Posterior vena cava (tissue), 2 donors: ENCODE measurements around the gene SUSD6. TPM values are rescaled to one million over a fixed set of nuclear protein-coding genes. Genes with fewer than 3 reads are reported as not detected.
"Not testable (repeated sequence)": the region's sequence is repeated elsewhere in the genome, so short reads cannot be mapped to it uniquely, and the experiment has no call there.

ENCODE experiments used
- DNase-seq: peaks from one replicate; pipeline ENCODE4 v3.0.0-alpha.2; 2020; ENCODE audit warnings: low spot score
- intact Hi-C, 2 donors: fragments of 100-400 bp; cut with DNase I; formaldehyde crosslinking; loops; one replicate each; pipeline versions ENCODE4 v1.14.1 to v1.14.2; 2022 to 2023
- total RNA-seq, 2 donors: library from RNA; stranded (reverse); fragmentation: NEBNext Ultra II Directional; extraction: Animal tissue kit (Norgen Biotek cat#: 25700); gene quantifications; one replicate each; pipeline ENCODE4 v1.2.1, GENCODE V29; 2021
- donor health status: DM: yes; HTN: yes; CAD: no.
- donor health status: DM: yes; HTN: yes; CAD: no.

The SUSD6 gene
- total RNA-seq, 2 donors from 2014 or later: 35.1 to 43.8 TPM

DNA sequence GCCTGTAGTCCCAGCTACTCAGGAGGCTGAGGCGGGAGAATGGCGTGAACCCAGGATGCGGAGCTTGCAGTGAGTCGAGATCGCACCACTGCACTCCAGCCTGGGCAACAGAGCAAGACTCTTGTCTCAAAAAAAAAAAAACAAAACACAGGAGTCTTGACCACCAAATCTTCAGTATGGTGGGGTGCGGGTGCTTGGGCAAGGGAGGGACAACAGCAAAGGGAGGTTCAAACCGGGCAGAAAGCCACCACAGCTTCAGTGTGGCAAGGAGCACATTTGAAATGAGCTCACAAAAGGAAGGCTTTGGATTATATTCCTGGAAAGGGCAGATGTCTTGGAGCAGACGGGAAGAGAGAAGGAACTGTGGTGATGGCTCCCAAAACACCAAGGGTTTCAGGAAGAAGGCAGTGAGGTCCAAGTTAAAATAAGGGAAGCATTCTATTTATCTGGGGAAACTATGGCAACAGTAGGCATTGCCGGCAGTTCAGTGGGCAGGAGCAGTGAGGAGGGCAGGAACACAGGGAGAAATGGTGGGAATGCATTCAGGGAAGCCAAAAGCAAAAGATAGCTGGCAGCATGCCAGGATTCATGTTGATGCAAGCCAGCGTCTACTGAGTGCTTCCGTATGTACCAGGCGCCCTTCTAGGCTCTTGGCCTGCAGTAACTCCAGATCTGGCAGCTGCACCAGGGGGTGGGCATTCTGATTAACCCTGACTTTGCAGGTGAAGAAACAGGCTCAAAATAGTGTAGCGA, 104.5 kb downstream of the SUSD6 start:
- intact Hi-C loops: loop anchor here in 1 of 2 donors (10.0 kb wide), 1 partner anchor 51 kb away; no protein-coding TSS in a partner anchor

DNA sequence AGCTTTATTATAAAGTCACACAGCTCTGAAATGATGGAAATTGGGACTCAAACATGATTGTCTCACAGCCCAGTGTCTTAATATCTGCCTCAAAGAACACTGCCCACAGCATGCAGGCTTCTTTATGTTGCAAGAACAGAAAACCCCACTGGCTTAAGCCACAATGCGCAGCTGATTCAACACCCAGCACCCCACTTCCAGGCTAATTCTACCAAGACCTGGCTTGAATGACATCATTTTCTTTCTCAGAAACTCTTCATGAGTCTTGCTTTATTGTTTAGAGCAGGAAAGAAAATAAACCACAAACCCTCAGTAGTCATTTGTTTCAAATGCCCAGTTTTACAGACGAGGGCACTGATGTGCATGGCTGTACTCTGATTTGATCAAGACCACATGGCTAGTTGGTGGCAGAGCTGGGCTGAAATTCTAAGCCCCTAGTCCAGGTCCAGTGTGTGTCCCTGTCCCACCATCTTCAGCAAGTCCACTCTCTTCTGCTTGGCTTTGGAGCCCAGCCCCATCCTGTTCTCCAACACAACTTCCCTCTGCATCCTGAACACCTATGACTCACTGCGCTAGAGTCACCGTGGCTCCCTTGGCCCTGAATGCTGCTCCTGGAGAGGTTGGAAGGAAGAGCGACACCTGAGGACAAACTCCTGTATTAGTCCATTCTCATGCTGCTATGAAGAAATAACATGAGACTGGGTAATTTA, 105.2 kb downstream of the SUSD6 start:
- DNase-seq: no peak
- intact Hi-C loops: loop anchor here in 1 of 2 donors (10.0 kb wide), 1 partner anchor 52 kb away; no protein-coding TSS in a partner anchor

More for the DNA sequence above, 104.5 kb downstream of the SUSD6 start:
- peak; percentile 52 for DNase-seq

DNA sequence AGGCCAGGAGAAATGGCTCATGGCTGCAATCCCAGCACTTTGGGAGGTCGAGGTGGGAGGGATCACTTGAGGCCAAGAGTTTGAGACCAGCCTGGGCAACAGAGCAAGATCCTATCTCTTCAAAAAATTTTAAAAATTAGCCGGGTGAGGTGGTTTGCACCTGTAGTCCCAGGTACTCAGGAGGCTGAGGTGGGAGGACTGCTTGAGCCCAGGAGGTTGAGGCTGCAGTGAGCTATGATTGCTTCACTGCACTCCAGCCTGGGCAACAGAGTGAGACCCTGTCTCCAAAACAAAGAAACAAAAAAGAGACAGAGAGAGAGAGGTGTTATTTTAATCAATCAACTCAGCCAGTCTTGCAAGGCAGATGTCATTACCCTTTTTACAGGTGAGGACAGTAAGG, 107.2 kb downstream of the SUSD6 start:
- DNase-seq: not testable (repeated sequence)
- intact Hi-C loops: loop anchor here in 1 of 2 donors (10.0 kb wide), 1 partner anchor 54 kb away; no protein-coding TSS in a partner anchor

DNA sequence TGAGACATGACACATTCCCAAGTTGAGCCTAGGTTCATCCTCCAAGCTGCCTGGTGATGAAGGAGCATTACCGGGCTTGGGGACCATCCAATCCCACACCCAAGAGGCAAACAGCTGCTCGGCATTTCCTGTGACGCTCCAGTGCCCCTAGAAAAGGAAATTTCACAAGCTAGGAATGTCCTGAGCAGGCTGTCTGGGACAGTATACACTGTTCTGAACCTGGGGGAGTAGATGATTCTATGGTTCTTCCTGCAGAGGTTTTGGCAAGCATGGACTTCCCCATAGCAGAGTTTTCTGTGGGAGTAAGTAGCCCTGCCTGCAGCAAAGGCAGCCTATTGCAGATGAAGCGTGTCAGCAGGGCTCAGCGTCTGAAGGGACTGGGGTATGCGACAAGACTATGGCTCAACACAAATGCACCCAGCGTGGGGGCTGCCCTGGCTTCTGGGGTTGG, 108.1 kb downstream of the SUSD6 start:
- intact Hi-C loops: loop anchor here in 1 of 2 donors (10.0 kb wide), 1 partner anchor 55 kb away; no protein-coding TSS in a partner anchor
- no peak for DNase-seq

DNA sequence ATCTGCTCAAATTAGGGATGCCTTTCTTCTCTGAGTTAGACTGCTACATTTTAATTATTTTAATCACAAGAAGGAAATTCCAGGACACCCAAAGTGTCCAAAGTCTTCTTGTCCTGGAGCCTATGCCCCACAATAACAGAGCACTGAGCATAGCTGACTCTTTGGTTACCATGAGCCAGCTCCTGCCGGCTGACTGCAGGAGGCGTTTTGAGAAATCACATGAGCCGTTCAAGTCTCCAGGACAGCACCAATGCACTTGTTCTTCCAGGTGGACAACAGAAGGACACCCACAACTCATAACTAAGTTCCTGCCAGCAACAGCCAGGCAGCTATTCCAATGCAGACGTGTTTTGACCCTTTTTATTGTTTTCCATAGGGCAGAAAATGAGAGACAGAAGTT, 109.5 kb downstream of the SUSD6 start:
- DNase-seq: no peak
- intact Hi-C loops: no loop called here

DNA sequence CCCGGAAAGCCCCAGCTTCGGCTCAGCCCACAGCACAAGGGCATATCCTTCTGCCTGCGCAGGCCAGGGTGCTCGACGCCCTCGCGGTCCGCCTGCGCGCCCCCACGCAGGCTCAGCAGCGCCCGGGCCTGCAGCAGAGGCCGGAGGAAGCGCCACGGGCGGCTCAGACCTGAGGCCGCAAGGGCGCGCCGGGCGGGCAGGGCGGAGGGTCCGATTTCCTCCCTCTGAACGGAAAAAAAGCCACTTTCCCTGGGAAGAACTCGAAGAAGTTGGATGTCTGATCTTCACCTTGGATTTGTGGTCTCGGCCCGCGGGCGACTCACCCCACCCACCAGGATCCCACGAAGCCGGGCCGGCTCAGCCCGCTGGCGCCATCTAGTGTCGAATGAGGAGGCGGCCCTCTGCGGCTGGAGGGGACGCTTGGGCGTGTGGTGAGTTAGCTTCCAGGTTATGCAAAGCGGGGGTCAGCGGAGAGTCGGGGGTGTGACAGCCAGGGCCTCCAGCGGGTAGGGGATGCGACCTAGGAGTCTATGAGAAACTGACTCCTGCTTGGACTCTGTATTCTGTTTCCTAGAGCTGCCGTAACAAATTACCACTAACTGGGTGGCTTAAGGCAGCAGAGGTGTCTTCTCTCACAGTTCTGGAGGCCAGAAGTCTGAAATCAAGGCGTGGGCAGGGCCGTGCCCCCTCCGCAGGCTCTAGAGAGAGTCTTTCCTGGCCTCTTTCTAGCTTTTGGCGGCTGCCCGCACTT, 115.5 kb downstream of the SUSD6 start:
- intact Hi-C loops: loop anchor here (2.0 to 5.0 kb wide), 3 partner anchors 125 to 142 kb away; no protein-coding TSS in a partner anchor
- peak; percentile 96 for DNase-seq

DNA sequence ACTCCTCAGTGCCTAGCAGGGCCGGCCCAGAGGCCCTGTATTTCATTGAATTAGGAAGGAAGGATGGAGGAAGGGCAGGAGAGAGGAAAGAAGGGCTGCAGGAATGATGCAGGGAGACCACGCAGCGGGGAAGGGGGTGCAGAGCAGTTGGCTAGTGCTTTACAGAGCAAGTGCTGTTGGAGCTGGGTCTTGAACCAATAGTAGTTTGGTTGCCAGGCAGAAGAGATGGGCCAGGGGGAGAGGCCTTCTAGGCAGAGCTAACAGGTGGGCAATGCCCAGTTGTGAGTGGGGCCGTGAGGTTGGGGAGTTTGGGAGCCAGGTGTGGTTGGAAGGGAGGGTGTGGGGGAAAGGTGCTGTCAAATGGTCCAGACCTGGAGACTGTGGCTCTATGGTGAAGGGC, 116.5 kb downstream of the SUSD6 start:
- intact Hi-C loops: loop anchor here (2.0 to 5.0 kb wide), 3 partner anchors 126 to 143 kb away; no protein-coding TSS in a partner anchor
- no peak for DNase-seq

DNA sequence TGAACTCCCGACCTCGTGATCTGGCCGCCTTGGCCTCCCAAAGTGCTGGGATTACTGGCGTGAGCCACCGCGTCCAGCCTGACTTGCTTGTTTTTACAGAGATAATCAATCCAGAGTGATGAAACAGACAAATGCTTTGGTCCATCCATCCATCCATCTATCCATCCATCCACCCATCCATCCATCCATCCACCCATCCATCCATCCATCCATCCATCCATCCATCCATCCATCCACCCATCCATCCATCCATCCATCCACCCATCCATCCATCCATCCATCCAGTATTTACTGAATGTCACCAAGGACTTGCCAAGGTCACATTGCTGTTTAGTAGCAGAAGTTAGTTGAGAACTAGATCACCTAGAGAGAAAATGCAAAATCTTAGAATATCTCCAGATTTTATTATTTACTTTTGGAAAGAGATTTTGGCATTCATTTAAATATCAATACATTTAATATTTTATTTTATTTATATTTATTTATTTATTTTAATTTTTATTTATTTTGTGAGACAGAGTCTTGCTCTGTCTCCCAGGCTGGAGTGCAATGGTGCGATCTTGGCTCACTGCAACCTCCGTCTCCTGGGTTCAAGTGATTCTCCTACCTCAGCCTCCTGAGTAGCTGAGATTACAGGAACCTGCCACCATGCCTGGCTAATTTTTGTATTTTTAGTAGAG, 120.7 kb downstream of the SUSD6 start:
- intact Hi-C loops, DNase-seq: not testable (repeated sequence)

DNA sequence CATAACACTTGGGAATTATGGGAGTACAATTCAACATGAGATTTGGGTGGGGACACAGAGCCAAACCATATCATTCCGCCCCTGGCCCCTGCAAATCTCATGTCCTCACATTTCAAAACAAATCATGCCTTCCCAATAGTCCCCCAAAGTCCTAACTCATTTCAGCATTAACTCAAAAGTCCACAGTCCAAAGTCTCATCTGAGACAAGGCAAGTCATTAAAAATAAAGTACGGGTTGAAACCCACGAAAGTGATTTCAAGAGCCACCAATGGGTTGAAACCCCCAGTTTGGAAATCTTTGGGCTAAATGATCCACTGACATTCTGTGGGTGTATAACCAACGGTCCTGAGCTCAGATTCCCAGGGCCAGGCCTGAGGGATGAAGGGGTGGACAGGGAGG, 125.0 kb downstream of the SUSD6 start:
- DNase-seq, intact Hi-C loops: not testable (repeated sequence)

DNA sequence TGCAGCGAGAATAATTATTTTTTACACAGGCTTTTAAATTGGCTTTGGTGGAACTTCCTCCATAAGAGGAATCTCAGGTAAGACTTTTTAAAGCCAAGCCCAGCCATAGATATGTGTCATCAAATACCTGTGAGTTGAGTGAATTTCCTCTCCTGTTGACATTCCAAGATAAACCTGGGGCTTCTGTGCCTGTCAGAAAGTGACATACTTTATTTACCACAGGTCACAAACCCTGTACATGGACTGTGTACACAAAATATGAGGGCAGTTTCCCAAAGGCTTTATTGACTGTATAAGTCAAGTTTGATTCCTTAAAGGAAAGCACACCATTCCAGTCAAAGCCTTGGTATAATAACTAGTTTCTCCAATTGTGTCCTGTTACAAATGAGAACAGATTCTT, 129.7 kb downstream of the SUSD6 start:
- intact Hi-C loops: no loop called here
- no peak for DNase-seq

DNA sequence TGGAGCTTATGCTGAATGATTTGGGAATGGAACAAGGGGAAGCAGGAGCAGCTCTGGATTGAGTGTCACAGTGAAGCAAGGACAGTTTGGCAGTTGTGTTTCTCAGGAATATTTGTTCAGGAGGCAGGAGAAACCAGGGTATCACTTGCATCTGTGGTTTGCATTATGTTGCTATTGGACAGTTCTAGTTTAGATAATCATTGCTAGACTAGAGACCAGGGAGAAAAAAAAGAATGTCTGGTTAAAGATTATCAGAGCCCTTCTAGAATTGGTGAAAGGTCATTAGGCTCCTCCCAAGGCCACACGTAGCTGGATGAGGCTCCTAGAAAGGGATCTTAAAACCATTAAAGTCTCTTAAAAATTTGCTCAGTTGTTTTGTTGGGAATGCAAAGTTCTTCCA, 138.6 kb downstream of the SUSD6 start:
- DNase-seq: no peak
- intact Hi-C loops: no loop called here

DNA sequence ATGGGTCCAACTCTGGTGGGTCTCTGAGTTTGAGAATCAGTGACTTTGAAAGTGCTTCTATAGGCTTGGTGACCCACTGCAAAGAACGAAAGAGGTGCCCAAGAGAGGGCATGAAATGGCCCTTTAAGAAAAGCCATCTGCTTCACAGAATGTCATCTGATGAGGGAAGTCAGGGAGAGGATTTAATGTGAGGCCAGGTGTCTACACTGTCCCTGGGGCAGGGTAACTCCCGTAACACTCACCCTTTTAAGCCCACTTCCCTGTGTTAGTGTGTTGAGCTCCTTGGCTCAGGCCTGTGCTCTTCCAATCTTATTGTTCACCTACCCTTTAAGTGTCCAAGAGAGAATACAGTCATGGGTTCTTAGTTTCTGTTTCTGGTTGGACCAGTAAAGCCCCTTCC, 139.1 kb downstream of the SUSD6 start:
- intact Hi-C loops: no loop called here

DNA sequence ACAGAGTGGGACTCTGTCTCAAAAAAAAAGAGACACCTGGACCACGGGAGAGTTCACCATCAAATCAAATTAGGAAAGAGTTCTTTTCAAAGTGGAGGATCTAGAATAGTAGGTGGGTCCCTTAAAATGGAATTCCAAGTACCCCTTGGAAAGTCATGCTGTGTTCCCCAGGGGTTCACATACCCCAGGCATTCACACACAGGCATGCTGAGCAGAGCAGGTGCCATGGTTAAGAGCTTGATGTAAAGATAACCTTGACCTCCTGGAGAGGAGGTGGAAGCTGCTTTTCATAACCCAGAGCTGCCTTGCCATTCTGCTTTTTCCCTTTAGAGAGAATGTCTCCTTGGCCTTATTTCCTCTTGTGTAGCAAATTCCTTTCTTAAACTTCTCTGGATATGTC, 141.4 kb downstream of the SUSD6 start:
- DNase-seq: no peak
- intact Hi-C loops: no loop called here

More for the DNA sequence above, 139.1 kb downstream of the SUSD6 start:
- DNase-seq: no peak

DNA sequence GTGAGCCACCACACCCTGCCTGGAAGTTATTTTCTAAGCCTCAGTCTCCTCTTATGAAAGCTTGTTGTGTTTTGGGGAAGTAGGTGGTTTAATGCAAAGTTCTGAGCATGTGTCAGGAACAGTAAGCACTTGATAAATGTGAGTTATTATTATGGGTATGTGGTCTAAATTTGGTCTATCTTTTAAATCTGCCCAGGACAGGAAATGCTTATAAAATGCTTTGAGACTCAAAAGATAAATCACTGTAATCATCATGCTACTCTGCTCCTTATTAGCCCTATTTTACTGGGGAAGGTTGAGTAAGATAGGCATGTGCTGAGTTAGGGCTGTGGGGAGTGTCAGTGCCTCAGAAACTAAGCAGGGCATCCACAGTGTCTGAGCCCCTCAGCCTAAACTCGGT, 142.5 kb downstream of the SUSD6 start:
- intact Hi-C loops: no loop called here
- DNase-seq: no peak

DNA sequence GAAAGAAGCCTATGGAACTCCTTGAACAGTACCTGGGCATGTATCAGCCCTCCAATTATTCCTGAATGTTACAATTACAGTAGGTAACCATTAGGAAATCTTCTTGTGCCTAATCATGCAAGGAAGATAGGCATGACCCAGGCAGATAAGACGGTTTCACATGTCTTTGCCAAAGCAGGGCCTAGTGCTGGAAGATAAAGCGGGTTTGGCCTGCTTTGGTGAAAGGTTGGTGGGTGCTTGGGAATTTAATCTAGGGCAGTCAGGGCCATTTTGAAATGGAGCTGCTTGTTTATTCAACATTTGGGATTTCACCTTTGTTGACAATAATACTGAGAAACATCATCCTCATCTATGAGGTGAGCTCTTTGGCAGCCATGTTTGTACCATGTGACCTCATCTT, 143.1 kb downstream of the SUSD6 start:
- intact Hi-C loops: no loop called here
- DNase-seq: no peak

DNA sequence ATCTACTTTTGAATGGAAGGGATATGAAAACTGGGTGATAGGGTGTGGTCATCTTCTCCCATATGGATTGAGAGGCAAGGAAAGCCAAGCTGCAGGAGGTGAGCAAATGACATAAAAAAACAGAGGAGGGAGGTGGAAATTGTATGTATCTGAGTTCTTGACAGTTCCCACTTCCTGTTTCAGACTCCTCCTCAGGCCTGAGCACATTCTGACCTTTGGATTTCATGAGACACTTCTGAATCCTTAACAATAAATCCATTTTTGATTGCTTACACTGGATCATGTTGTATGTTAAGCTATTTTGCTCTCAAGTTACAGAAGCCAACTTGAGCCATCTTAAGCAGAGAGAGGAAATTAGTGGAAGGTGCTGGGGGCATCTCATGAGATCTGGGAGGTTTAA, 143.9 kb downstream of the SUSD6 start:
- no peak for DNase-seq
- intact Hi-C loops: no loop called here

DNA sequence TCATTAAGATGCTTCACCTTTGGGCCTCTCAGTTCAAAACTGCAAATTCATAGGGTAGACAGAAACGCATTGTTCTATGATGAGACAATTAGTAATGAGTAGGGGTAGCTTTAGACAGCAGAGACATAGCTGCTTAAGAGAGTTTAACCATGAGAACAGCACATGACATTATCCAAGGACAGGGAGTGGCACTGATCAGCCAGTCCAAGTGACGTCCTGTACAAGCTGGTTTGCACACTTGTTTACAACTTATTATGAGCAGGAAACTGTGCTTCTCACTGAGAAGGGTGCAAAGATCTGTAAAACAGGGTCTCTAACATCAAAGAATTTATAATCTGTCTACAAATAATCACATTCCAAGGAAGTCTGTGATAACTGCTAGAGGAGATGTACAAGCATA, 144.4 kb downstream of the SUSD6 start:
- intact Hi-C loops: no loop called here
- DNase-seq: no peak

DNA sequence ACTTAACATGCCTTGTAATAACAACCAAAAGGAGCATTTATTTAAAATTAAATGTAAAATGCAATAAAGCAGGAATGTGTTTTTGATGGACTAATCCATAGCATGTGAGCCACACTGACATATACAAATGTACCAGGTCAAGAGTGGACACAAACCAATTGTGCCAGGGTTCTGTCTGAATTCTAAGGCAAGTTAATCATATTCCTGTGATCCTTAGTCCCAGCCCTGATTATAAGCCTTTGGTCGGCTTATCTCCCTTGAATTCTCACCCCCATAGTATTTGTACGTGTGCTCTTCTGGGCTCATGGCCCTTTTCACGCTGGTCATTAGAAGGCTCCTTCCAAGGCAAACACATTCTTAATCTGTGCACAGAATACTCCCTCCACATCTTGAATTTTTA, 144.9 kb downstream of the SUSD6 start:
- DNase-seq: no peak
- intact Hi-C loops: no loop called here

DNA sequence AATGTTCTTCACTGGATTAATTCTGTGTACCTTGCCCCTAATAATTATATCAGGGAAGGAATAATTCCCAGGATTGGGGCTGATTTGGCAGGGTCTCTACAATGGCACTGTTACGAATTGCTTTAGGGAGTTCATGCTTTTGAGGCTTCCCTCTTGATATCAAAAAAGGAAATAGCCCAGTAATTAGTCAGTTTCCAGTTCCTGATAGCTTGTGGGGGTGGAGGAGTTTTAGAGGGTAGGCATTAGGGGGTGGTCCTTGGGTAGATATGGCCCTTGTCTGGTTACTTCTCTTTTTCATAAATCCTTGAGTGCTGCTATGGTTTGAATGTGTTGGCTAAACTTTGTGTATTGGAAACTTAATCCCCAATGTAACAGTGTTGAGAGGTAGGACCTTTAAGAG, 149.4 kb downstream of the SUSD6 start:
- no peak for DNase-seq
- intact Hi-C loops: no loop called here
